Measurements from ENCODE around the gene KBTBD8.

- TF ChIP-seq, protein P1, sequence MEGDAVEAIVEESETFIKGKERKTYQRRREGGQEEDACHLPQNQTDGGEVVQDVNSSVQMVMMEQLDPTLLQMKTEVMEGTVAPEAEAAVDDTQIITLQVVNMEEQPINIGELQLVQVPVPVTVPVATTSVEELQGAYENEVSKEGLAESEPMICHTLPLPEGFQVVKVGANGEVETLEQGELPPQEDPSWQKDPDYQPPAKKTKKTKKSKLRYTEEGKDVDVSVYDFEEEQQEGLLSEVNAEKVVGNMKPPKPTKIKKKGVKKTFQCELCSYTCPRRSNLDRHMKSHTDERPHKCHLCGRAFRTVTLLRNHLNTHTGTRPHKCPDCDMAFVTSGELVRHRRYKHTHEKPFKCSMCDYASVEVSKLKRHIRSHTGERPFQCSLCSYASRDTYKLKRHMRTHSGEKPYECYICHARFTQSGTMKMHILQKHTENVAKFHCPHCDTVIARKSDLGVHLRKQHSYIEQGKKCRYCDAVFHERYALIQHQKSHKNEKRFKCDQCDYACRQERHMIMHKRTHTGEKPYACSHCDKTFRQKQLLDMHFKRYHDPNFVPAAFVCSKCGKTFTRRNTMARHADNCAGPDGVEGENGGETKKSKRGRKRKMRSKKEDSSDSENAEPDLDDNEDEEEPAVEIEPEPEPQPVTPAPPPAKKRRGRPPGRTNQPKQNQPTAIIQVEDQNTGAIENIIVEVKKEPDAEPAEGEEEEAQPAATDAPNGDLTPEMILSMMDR (IDR thresholded peaks at IDR 0.05): no peak
- no peak for TF ChIP-seq ZFX (IDR thresholded peaks at IDR 0.05; ENCODE audit: borderline replicate concordance)
Observed at GRCh38 chr3:67018789-67019526, 20.9 kb downstream of the KBTBD8 start.

Measured in 22Rv1 (cell line).